Skin epidermis (tissue), 12 donors: Measurements from ENCODE around the gene HINT3.
A peak's percentile ranks its signal among the peaks of the same experiment; 100 is the strongest.
"Not testable (repeated sequence)": the region's sequence is repeated elsewhere in the genome, so short reads cannot be mapped to it uniquely, and the experiment has no call there.

Experiments used
- H3K27ac ChIP-seq, 21 experiments: fragments of 200-600 bp; sonication (generic) in 11 of 21; one replicate each; pipeline ENCODE4 v1.5.0; 2020; ENCODE audit warnings: mild to moderate bottlenecking in 3 of 21, inconsistent platforms in 2 of 21, moderate library complexity in 2 of 21
- H3K4me3 ChIP-seq, 7 experiments: fragments of 200-600 bp; sonication (generic) in 2 of 7; one replicate each; pipeline ENCODE4 v1.5.0; 2020; ENCODE audit warnings: inconsistent platforms in 2 of 7, mild to moderate bottlenecking in 2 of 7, moderate library complexity in 1 of 7

HINT3 gene

GRCh38 chr6:125955973-125956372 lies 597 bp upstream of the HINT3 start:
- peak overlapping the region in 10 of 21 experiments; percentile 20 to 100 (median 96) for H3K27ac ChIP-seq

GRCh38 chr6:125957391-125957693 lies 772 bp downstream of the HINT3 start:
- peak overlapping the region; percentile 54 to 95 (median 78) for H3K4me3 ChIP-seq
- peak overlapping the region in 20 of 21 experiments; percentile 85 to 100 (median 96) for H3K27ac ChIP-seq

More at GRCh38 chr6:125955973-125956372, 597 bp upstream of the HINT3 start:
- H3K4me3 ChIP-seq = peak overlapping the region in 5 of 7 experiments; percentile 72 to 95 (median 85)

- H3K27ac ChIP-seq = peak overlapping the region in 19 of 21 experiments; percentile 86 to 100 (median 96)
- H3K4me3 ChIP-seq = peak overlapping the region; percentile 54 to 95 (median 78)
Measured at GRCh38 chr6:125957845-125958244, 1.3 kb downstream of the HINT3 start.

- Histone ChIP-seq H3K4me3 (no peak overlapping the region), H3K27ac (peak overlapping the region in 3 of 21 experiments; percentile 30 to 99 (median 98))
Measured at GRCh38 chr6:125959041-125959440, 2.5 kb downstream of the HINT3 start.

GRCh38 chr6:125961117-125961516 lies 4.5 kb downstream of the HINT3 start:
- no peak overlapping the region for H3K4me3 ChIP-seq
- H3K27ac ChIP-seq = no peak overlapping the region

GRCh38 chr6:125962900-125963497 lies 6.4 kb downstream of the HINT3 start:
- H3K27ac ChIP-seq = no peak overlapping the region
- no peak overlapping the region for H3K4me3 ChIP-seq

- H3K27ac ChIP-seq = no peak overlapping the region
- no peak overlapping the region for H3K4me3 ChIP-seq
Measured at GRCh38 chr6:125963817-125964216, 7.2 kb downstream of the HINT3 start.

- H3K27ac ChIP-seq = no peak overlapping the region
- H3K4me3 ChIP-seq = no peak overlapping the region
Measured at GRCh38 chr6:125966569-125966968, 10.0 kb downstream of the HINT3 start.

- Histone ChIP-seq H3K27ac (no peak overlapping the region), H3K4me3 (no peak overlapping the region)
Measured at GRCh38 chr6:125968493-125968892, 11.9 kb downstream of the HINT3 start.

- Histone ChIP-seq H3K27ac (no peak overlapping the region), H3K4me3 (no peak overlapping the region)
Measured at GRCh38 chr6:125970760-125971159, 14.2 kb downstream of the HINT3 start.

GRCh38 chr6:125972478-125972877 lies 15.9 kb downstream of the HINT3 start:
- H3K27ac ChIP-seq, H3K4me3 ChIP-seq: not testable (repeated sequence)

GRCh38 chr6:125974214-125974866 lies 17.8 kb downstream of the HINT3 start:
- Histone ChIP-seq H3K27ac (no peak overlapping the region), H3K4me3 (no peak overlapping the region)

- Histone ChIP-seq H3K27ac (no peak overlapping the region), H3K4me3 (no peak overlapping the region)
Measured at GRCh38 chr6:125979101-125979500, 22.5 kb downstream of the HINT3 start.

- Histone ChIP-seq H3K4me3 (no peak overlapping the region), H3K27ac (no peak overlapping the region)
Measured at GRCh38 chr6:125981571-125982185, 25.1 kb downstream of the HINT3 start.

GRCh38 chr6:125983246-125983945 lies 26.8 kb downstream of the HINT3 start:
- no peak overlapping the region for H3K4me3 ChIP-seq

GRCh38 chr6:125984311-125984710 lies 27.7 kb downstream of the HINT3 start:
- Histone ChIP-seq H3K4me3 (no peak overlapping the region), H3K27ac (no peak overlapping the region)

More at GRCh38 chr6:125983246-125983945, 26.8 kb downstream of the HINT3 start:
- peak overlapping the region in 5 of 21 experiments; percentile 15 to 40 (median 23) for H3K27ac ChIP-seq

- Histone ChIP-seq H3K4me3 (peak overlapping the region in 6 of 7 experiments; percentile 70 to 90 (median 87)), H3K27ac (peak overlapping the region in 10 of 21 experiments; percentile 66 to 89 (median 81))
Measured at GRCh38 chr6:125985522-125985921, 29.0 kb downstream of the HINT3 start.

- H3K27ac ChIP-seq = peak overlapping the region; percentile 0 to 89 (median 72)
- peak overlapping the region; percentile 70 to 90 (median 85) for H3K4me3 ChIP-seq
Measured at GRCh38 chr6:125985979-125986300, 29.4 kb downstream of the HINT3 start.

GRCh38 chr6:125986301-125987025 lies 29.9 kb downstream of the HINT3 start, which contains the start of gene TRMT11:
Gene TRMT11 (plus strand): TSS chr6:125986540. CDS start chr6:125986551, 11 bp downstream.
- H3K27ac ChIP-seq = peak within 1 kb of the TSS; percentile 0 to 89 (median 72)

More at GRCh38 chr6:125986301-125987025, 29.9 kb downstream of the HINT3 start, which contains the start of gene TRMT11:
- peak within 1 kb of the TSS; percentile 70 to 90 (median 85) for H3K4me3 ChIP-seq
